IMR-90 (cell line): ENCODE data around the gene CLIC4. TPM values are rescaled to one million over a fixed set of nuclear protein-coding genes. Genes with fewer than 3 reads are reported as not detected.

Source experiments
- ATAC-seq: fragments of 200-7000 bp; cut with Tn5 transposase; 2 replicates; pipeline ENCODE4 v1.9.1; 2020; ENCODE audit warnings: low read depth, mild to moderate bottlenecking, moderate library complexity
- BruUV-seq: library from RNA; stranded (reverse); fragments of 400-500 nt; replicated peaks from 2 replicates; lab custom pipeline; 2021; lab: Mats Ljungman, UMichigan
- CTCF ChIA-PET: fragments of 300-600 bp; formaldehyde crosslinking; extraction: SDS; loops from one replicate; lab custom pipeline; 2021; ENCODE audit warnings: antibody characterized with exemption; lab: Yijun Ruan, JAX
- POLR2A ChIA-PET: fragments of 300-600 bp; sonication (Branson Sonifier 250); formaldehyde crosslinking; loops from one replicate; lab custom pipeline; 2022; ENCODE audit warnings: antibody characterized with exemption; ENCODE audit not compliant: unreplicated experiment; lab: Charles Lee
- DNase-seq: peaks from one replicate; pipeline ENCODE4 v3.0.0; 2013
- H2AFZ ChIP-seq: replicated peaks from 2 replicates; pipeline ENCODE3; 2013; ENCODE audit warnings: low read length, mild to moderate bottlenecking; ENCODE audit not compliant: poor library complexity
- H2AK5ac ChIP-seq: 2 replicates; pipeline ENCODE4 v1.6.1; 2013; ENCODE audit warnings: low read depth, low read length, inconsistent platforms
- H2AK9ac ChIP-seq: replicated peaks from 2 replicates; pipeline ENCODE3; 2013; ENCODE audit warnings: mild to moderate bottlenecking, low read depth, low read length, moderate library complexity; ENCODE audit not compliant: poor library complexity
- H2BK120ac ChIP-seq: 2 replicates; pipeline ENCODE4 v1.6.1; 2013; ENCODE audit warnings: low read depth, low read length, inconsistent platforms
- H2BK15ac ChIP-seq: 3 replicates; pipeline ENCODE4 v1.6.1; 2013; ENCODE audit warnings: low read depth, low read length, inconsistent platforms
- H2BK20ac ChIP-seq: 2 replicates; pipeline ENCODE4 v1.6.1; 2013; ENCODE audit warnings: low read depth, mild to moderate bottlenecking, inconsistent platforms, low read length, moderate library complexity
- H2BK5ac ChIP-seq: 2 replicates; pipeline ENCODE4 v1.6.1; 2013; ENCODE audit warnings: mild to moderate bottlenecking, low read depth, low read length, inconsistent platforms; ENCODE audit not compliant: poor library complexity, severe bottlenecking
- H3K14ac ChIP-seq: replicated peaks from 2 replicates; pipeline ENCODE4 v1.6.1; 2013; ENCODE audit warnings: low read depth, low read length, inconsistent platforms
- H3K18ac ChIP-seq: 2 replicates; pipeline ENCODE4 v1.6.1; 2013; ENCODE audit warnings: low read depth, low read length, control low read depth
- H3K23ac ChIP-seq: 2 replicates; pipeline ENCODE4 v1.6.1; 2013; ENCODE audit warnings: low read depth, low read length, inconsistent platforms
- H3K27ac ChIP-seq: 2 replicates; pipeline ENCODE4 v1.5.1; 2013; ENCODE audit warnings: mild to moderate bottlenecking, control low read depth, low read length; ENCODE audit not compliant: insufficient read depth
- H3K27me3 ChIP-seq: 2 replicates; pipeline ENCODE4 v1.6.1; 2013; ENCODE audit warnings: low read length; ENCODE audit not compliant: control insufficient read depth, insufficient read depth
- H3K36me3 ChIP-seq: 2 replicates; pipeline ENCODE4 v1.6.1; 2013; ENCODE audit warnings: low read length, mixed read lengths; ENCODE audit not compliant: control insufficient read depth, insufficient read depth
- H3K4ac ChIP-seq: 2 replicates; pipeline ENCODE4 v1.6.1; 2013; ENCODE audit warnings: low read depth, low read length, inconsistent platforms
- H3K4me1 ChIP-seq: 2 replicates; pipeline ENCODE4 v1.6.1; 2013; ENCODE audit warnings: low read length, mixed read lengths; ENCODE audit not compliant: control insufficient read depth, insufficient read depth
- H3K4me2 ChIP-seq: 2 replicates; pipeline ENCODE4 v1.6.1; 2013; ENCODE audit warnings: low read depth, mild to moderate bottlenecking, control low read depth, low read length, moderate library complexity
- H3K4me3 ChIP-seq: 2 replicates; pipeline ENCODE4 v1.5.1; 2013; ENCODE audit warnings: low read depth, mild to moderate bottlenecking, control low read depth, low read length, moderate library complexity; ENCODE audit not compliant: insufficient read depth
- H3K56ac ChIP-seq: 2 replicates; pipeline ENCODE4 v1.6.1; 2013; ENCODE audit warnings: low read length, inconsistent platforms; ENCODE audit not compliant: insufficient read depth; ENCODE audit errors: extremely low read depth
- H3K79me1 ChIP-seq, 2 experiments: 2 replicates each; pipeline ENCODE4 v1.6.1; 2013; ENCODE audit warnings: low read length in 2 of 2, inconsistent platforms in 1 of 2, low read depth in 1 of 2
- H3K9ac ChIP-seq: 2 replicates; pipeline ENCODE4 v1.6.1; 2013; ENCODE audit warnings: low read depth, low read length, control low read depth
- H3K9me1 ChIP-seq: 2 replicates; pipeline ENCODE4 v1.6.1; 2013; ENCODE audit warnings: low read length, inconsistent platforms; ENCODE audit not compliant: insufficient read depth
- H3K9me3 ChIP-seq: 2 replicates; pipeline ENCODE4 v1.6.1; 2013; ENCODE audit warnings: low read length; ENCODE audit not compliant: control insufficient read depth, insufficient read depth
- H4K20me1 ChIP-seq: 2 replicates; pipeline ENCODE4 v1.6.1; 2013; ENCODE audit warnings: low read length, inconsistent platforms; ENCODE audit not compliant: insufficient read depth
- H4K5ac ChIP-seq: 2 replicates; pipeline ENCODE4 v1.6.1; 2013; ENCODE audit warnings: mild to moderate bottlenecking, low read depth, low read length, control low read depth
- H4K8ac ChIP-seq, 2 experiments: 2 replicates each; pipeline ENCODE4 v1.6.1; 2013; ENCODE audit warnings: low read depth in 2 of 2, low read length in 2 of 2, control low read depth in 1 of 2, inconsistent platforms in 1 of 2
- H4K91ac ChIP-seq: 2 replicates; pipeline ENCODE4 v1.6.1; 2013; ENCODE audit warnings: low read depth, low read length, inconsistent platforms; ENCODE audit not compliant: insufficient read depth
- BHLHE40 ChIP-seq: fragments of 150-350 bp; IDR thresholded peaks from 2 replicates; pipeline ENCODE4 v1.6.1; 2016; ENCODE audit warnings: mild to moderate bottlenecking, low read depth, low read length
- CEBPB ChIP-seq: IDR thresholded peaks from 2 replicates; pipeline ENCODE4 v1.6.1; 2012; ENCODE audit warnings: low read depth, low read length, improper control_type of control experiment
- CHD1 ChIP-seq: IDR thresholded peaks from 2 replicates; pipeline ENCODE4 v1.6.1; 2012; ENCODE audit warnings: low read depth, low read length, improper control_type of control experiment
- ELK1 ChIP-seq: fragments of 150-350 bp; IDR thresholded peaks from 2 replicates; pipeline ENCODE4 v1.6.1; 2016; ENCODE audit warnings: low read depth, mild to moderate bottlenecking, low read length, moderate library complexity, borderline replicate concordance
- MAFK ChIP-seq: IDR thresholded peaks from 2 replicates; pipeline ENCODE4 v1.6.1; 2012; ENCODE audit warnings: low read depth, low read length, improper control_type of control experiment
- NFE2L2 ChIP-seq: fragments of 150-350 bp; IDR thresholded peaks from 2 replicates; pipeline ENCODE4 v1.6.1; 2016; ENCODE audit warnings: low read depth, mild to moderate bottlenecking, low read length
- POLR2A ChIP-seq: IDR thresholded peaks from 2 replicates; pipeline ENCODE4 v1.6.1; 2012; ENCODE audit warnings: mild to moderate bottlenecking, low read depth, low read length
- RAD21 ChIP-seq: IDR thresholded peaks from 2 replicates; pipeline ENCODE4 v1.6.1; 2012; ENCODE audit warnings: low read length, improper control_type of control experiment
- RFX5 ChIP-seq: IDR thresholded peaks from 2 replicates; pipeline ENCODE4 v1.8.0; 2012; ENCODE audit warnings: low read depth, mild to moderate bottlenecking, low read length, moderate library complexity
- SMC3 ChIP-seq: fragments of 150-350 bp; IDR thresholded peaks from 2 replicates; pipeline ENCODE4 v1.6.1; 2016; ENCODE audit warnings: low read depth, mild to moderate bottlenecking, antibody characterized with exemption, low read length, moderate library complexity
- WGBS, 2 experiments: methylation state at CpG; one replicate each; pipeline versions ENCODE4 v1.1.5 to v1.1.7; 2013; ENCODE audit warnings: missing lambda C conversion rate in 2 of 2; ENCODE audit not compliant: insufficient read length in 1 of 2; ENCODE audit errors: extremely low coverage in 2 of 2; 5-methylcytosine and 5-hydroxymethylcytosine counted together
- dilution Hi-C: fragments of 300-500 bp; cut with HindIII; formaldehyde crosslinking; loops from one replicate; pipeline ENCODE4 v1.14.3; 2018; ENCODE audit warnings: low sequenced_read_pairs; ENCODE audit not compliant: unreplicated experiment
- in situ Hi-C: fragments of 300-500 bp; cut with MboI; formaldehyde crosslinking; loops from 3 replicates; pipeline ENCODE4 v1.14.3; 2019; ENCODE audit warnings: low sequenced_read_pairs, inconsistent platforms, mixed read lengths
- intact Hi-C: fragments of 100-400 bp; cut with micrococcal nuclease; formaldehyde crosslinking; loops from 2 replicates; pipeline ENCODE4 v1.10.0; 2022
- polyA plus RNA-seq, 3 experiments: library from polyadenylated mRNA; depleted of rRNA; stranded (reverse); fragments of >200 nt; gene quantifications; 2 replicates each; pipeline ENCODE4 v1.2.3, GENCODE V29; 2012; ENCODE audit warnings: low replicate concordance in 1 of 3
- total RNA-seq: library from RNA; depleted of rRNA; stranded (reverse); fragments of >200 nt; gene quantifications from 2 replicates; pipeline ENCODE4 v1.2.3, GENCODE V29; 2012
- TF ChIP-seq, protein P1 (sequence below): conservative IDR thresholded peaks from 2 replicates; pipeline ENCODE4 v1.5.1; 2012; ENCODE audit warnings: mild to moderate bottlenecking, low read depth, low read length, improper control_type of control experiment

The CLIC4 gene
- total and polyA plus RNA-seq, 2 of the 4 experiments (the other 2 are of a cell fraction) = 242 to 392 TPM

DNA sequence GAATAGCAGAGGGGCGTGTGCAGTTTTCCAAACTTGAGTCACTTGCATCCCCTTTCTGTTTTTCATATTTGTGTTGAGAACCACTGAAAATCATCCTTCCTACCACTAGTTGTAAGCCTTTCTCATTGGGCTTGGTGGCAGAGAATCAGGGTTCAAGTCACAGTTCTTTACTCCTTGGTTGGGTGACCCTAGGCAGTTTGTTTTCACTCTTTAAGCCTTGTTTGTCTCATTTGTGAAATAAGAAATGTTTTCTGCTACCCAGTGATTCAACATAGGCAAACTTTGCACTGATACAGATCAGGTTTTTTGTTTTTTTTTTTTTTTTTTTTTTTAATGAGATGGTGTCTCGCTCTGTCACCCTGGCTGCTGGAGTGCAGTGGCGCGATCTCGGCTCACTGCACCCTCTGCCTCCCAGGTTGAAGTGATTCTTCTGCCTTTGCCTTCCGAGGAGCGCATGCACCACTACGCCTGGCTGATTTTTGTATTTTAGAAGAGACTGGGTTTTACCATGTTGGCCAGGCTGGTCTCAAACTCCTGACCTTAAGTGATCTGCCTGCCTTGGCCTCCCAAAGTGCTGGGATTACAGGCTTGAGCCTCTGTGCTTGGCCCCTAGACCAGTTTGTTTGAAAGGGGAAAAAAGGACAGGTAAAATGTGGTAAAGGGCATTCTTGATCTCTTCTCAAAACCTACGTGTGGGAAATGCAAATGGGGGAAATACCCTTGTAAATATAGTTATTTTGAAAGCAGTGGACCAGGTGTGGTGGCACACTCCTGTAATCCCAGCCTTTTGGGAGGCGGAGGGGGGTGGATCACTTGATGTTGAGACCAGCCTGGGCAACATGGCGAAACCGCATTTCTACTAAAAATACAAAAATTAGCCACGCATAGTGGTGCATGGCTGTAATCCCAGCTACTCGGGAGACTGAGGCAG lies 3.2 kb downstream of the CLIC4 start:
- Histone ChIP-seq H2AK5ac (no peak overlapping the region), H2BK20ac (no peak overlapping the region), H2AFZ (no peak overlapping the region), H4K20me1 (peaks cover 66% of the 10 kb centered on the region), H3K18ac (no peak overlapping the region), H4K5ac (no peak overlapping the region), H2BK15ac (no peak overlapping the region), H3K4me2 (peak overlapping the region; percentile 75), H2BK5ac (peak overlapping the region; percentile 37), H3K4ac (no peak overlapping the region), H3K9me3 (no peaks in the 10 kb centered on the region), H4K8ac (no peak overlapping the region; a peak in 1 of 4 replicates), H3K14ac (peak overlapping the region; percentile 64; the same call in 1 of the 2 replicates), H3K23ac (no peak overlapping the region), H4K91ac (no peak overlapping the region), H2AK9ac (no peak overlapping the region), H3K27ac (no peak overlapping the region), H3K27me3 (no peaks in the 10 kb centered on the region), H3K56ac (no peak overlapping the region; the same call in 1 of the 2 replicates), H3K4me1 (peaks cover 28% of the 10 kb centered on the region), H3K4me3 (peak overlapping the region; percentile 25), H3K79me1 (peaks cover 0 to 30% of the 10 kb centered on the region in 2 experiments; a peak in 2 of 4 replicates), H2BK120ac (no peak overlapping the region), H3K9ac (no peak overlapping the region; the same call in 1 of the 2 replicates), H3K9me1 (peaks cover 22% of the 10 kb centered on the region), H3K36me3 (peaks cover 9% of the 10 kb centered on the region; the same call in 1 of the 2 replicates)
- ChIA-PET POLR2A (interaction anchor here (0.7 kb wide), 1 partner anchor 78 kb away, joined by 7 read pairs; no protein-coding TSS in a partner anchor), CTCF (interaction anchor here (1.6 to 4.1 kb wide), 2 partner anchors 60 to 65 kb away, joined by 4 to 24 read pairs; no protein-coding TSS in a partner anchor)
- no peak for ATAC-seq
- DNase-seq = no peak
- in situ Hi-C loops (loop anchor here (5.0 kb wide), 1 partner anchor 74 kb away; no protein-coding TSS in a partner anchor), intact Hi-C loops (loop anchor here (1.0 to 10.0 kb wide), 2 partner anchors 81 to 334 kb away; partner anchors contain the start of genes NIPAL3 and STPG1), dilution Hi-C loops (no loop called here)
- TF ChIP-seq CHD1 = no peak
- no peak for TF ChIP-seq CEBPB
- TF ChIP-seq BHLHE40 = no peak
- no peak for TF ChIP-seq ELK1
- TF ChIP-seq SMC3 = no peak
- TF ChIP-seq RFX5 = no peak
- no peak for TF ChIP-seq MAFK
- no peak for TF ChIP-seq POLR2A
- no peak for TF ChIP-seq NFE2L2
- TF ChIP-seq, protein P1, sequence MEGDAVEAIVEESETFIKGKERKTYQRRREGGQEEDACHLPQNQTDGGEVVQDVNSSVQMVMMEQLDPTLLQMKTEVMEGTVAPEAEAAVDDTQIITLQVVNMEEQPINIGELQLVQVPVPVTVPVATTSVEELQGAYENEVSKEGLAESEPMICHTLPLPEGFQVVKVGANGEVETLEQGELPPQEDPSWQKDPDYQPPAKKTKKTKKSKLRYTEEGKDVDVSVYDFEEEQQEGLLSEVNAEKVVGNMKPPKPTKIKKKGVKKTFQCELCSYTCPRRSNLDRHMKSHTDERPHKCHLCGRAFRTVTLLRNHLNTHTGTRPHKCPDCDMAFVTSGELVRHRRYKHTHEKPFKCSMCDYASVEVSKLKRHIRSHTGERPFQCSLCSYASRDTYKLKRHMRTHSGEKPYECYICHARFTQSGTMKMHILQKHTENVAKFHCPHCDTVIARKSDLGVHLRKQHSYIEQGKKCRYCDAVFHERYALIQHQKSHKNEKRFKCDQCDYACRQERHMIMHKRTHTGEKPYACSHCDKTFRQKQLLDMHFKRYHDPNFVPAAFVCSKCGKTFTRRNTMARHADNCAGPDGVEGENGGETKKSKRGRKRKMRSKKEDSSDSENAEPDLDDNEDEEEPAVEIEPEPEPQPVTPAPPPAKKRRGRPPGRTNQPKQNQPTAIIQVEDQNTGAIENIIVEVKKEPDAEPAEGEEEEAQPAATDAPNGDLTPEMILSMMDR = no peak
- TF ChIP-seq RAD21 = no peak
- 93% methylated on average over 5 of the region's 14 CpGs; no CpG with 5 or more reads in 1 of the 2 experiments for WGBS, 2 experiments
- BruUV-seq = no TSS peak
